Mesendoderm (in vitro differentiated cells): ENCODE results near the gene KLK14.
A peak's percentile ranks its signal among the peaks of the same experiment; 100 is the strongest.

Experiments
- DNase-seq: peaks from one replicate; pipeline ENCODE4 v3.0.0; 2013
- H2AK5ac ChIP-seq: 2 replicates; pipeline ENCODE4 v1.6.1; 2013; ENCODE audit warnings: low read length, inconsistent platforms
- H2BK120ac ChIP-seq: 2 replicates; pipeline ENCODE4 v1.6.1; 2013; ENCODE audit warnings: low read depth, mild to moderate bottlenecking, low read length, moderate library complexity, mixed read lengths
- H2BK15ac ChIP-seq: replicated peaks from 2 replicates; pipeline ENCODE4 v1.6.1; 2013; ENCODE audit warnings: low read depth, mild to moderate bottlenecking, moderate library complexity
- H2BK5ac ChIP-seq: 2 replicates; pipeline ENCODE4 v1.6.1; 2013; ENCODE audit warnings: low read length, inconsistent platforms
- H3K18ac ChIP-seq: 2 replicates; pipeline ENCODE4 v1.6.1; 2013; ENCODE audit warnings: mild to moderate bottlenecking, low read length, mixed read lengths
- H3K23ac ChIP-seq: one replicate; pipeline ENCODE4 v1.6.1; 2013; ENCODE audit warnings: low read length
- H3K27ac ChIP-seq: 2 replicates; pipeline ENCODE4 v1.5.1; 2013; ENCODE audit warnings: low read depth, mild to moderate bottlenecking, inconsistent platforms, low read length, moderate library complexity
- H3K27me3 ChIP-seq: 2 replicates; pipeline ENCODE4 v1.6.1; 2013; ENCODE audit warnings: low read length, control low read depth, mild to moderate bottlenecking, inconsistent platforms; ENCODE audit not compliant: insufficient read depth, poor library complexity
- H3K36me3 ChIP-seq: 2 replicates; pipeline ENCODE4 v1.6.1; 2013; ENCODE audit warnings: low read length, inconsistent platforms; ENCODE audit not compliant: control insufficient read depth, insufficient read depth
- H3K4ac ChIP-seq: one replicate; pipeline ENCODE4 v1.6.1; 2013; ENCODE audit warnings: low read depth, mild to moderate bottlenecking, low read length, moderate library complexity
- H3K4me1 ChIP-seq: 2 replicates; pipeline ENCODE4 v1.6.1; 2013; ENCODE audit warnings: low read depth, low read length, inconsistent platforms; ENCODE audit not compliant: control insufficient read depth
- H3K4me2 ChIP-seq: 2 replicates; pipeline ENCODE4 v1.6.1; 2013; ENCODE audit warnings: low read length
- H3K4me3 ChIP-seq: 2 replicates; pipeline ENCODE4 v1.5.1; 2013; ENCODE audit warnings: mild to moderate bottlenecking, low read length
- H3K56ac ChIP-seq: one replicate; pipeline ENCODE4 v1.6.1; 2013; ENCODE audit warnings: low read length
- H3K79me1 ChIP-seq: 2 replicates; pipeline ENCODE4 v1.6.1; 2013; ENCODE audit warnings: low read length, inconsistent platforms
- H3K79me2 ChIP-seq: 2 replicates; pipeline ENCODE4 v1.6.1; 2013; ENCODE audit warnings: mild to moderate bottlenecking, low read length; ENCODE audit not compliant: control insufficient read depth, insufficient read depth
- H3K9ac ChIP-seq: 2 replicates; pipeline ENCODE4 v1.6.1; 2013; ENCODE audit warnings: low read length, inconsistent platforms
- H4K5ac ChIP-seq: one replicate; pipeline ENCODE4 v1.6.1; 2013; ENCODE audit warnings: low read length
- H4K8ac ChIP-seq: one replicate; pipeline ENCODE4 v1.6.1; 2013; ENCODE audit warnings: low read depth, mild to moderate bottlenecking, control low read depth, low read length, moderate library complexity
- WGBS: extraction: QIAGEN DNeasy Blood & Tissue Kit; methylation state at CpG from one replicate; pipeline ENCODE4 v1.1.7; 2013; ENCODE audit warnings: low lambda C conversion rate, missing lambda C conversion rate; ENCODE audit not compliant: insufficient coverage; ENCODE audit errors: extremely low coverage; 5-methylcytosine and 5-hydroxymethylcytosine counted together

Gene KLK14

DNA sequence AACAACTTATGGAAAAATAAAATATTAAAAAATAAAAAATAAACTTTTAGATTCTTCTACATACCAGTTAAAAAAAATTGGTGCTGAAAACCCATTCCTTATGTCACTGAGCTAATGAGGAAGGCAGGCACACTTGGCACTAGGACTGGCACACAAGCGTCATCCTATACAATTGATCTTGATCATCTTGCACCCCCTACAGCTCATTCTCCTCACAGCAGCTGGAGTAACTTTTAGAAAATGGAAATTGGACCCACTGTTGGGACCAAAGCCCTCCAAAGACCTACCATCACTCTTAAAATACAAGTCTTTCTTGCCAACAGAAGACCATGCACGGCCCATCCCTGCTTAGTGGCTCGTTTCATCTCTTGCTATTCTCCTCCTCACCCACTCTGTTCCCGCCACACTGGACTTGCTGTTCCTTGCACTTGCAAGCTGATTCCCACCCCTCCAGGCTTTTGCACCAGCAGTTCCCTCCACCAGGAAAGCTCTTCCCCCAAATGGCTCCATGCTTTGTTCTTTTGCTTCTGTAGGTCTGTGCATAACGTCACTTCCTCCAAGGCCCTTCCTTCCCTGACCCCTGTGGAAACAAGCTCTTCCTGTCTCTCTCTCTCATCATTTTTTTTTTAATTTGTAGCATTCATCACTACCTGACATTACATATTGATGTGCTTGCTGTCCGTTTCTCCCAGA, 13.9 kb upstream of the KLK14 start:
- Histone ChIP-seq H3K18ac (no peak overlapping the region), H3K4me1 (no peaks in the 10 kb centered on the region), H3K79me1 (no peaks in the 10 kb centered on the region), H3K4me3 (no peak overlapping the region), H3K56ac (no peak overlapping the region), H2BK120ac (no peak overlapping the region), H2BK5ac (no peak overlapping the region), H2BK15ac (no peak overlapping the region), H4K8ac (no peak overlapping the region), H2AK5ac (no peak overlapping the region), H3K4ac (no peak overlapping the region), H3K27me3 (no peaks in the 10 kb centered on the region), H4K5ac (no peak overlapping the region), H3K4me2 (no peak overlapping the region), H3K23ac (no peak overlapping the region), H3K79me2 (no peaks in the 10 kb centered on the region), H3K27ac (no peak overlapping the region), H3K36me3 (no peaks in the 10 kb centered on the region), H3K9ac (no peak overlapping the region)
- WGBS: no CpG with 5 or more reads among the region's 6 CpGs
- DNase-seq: peak; percentile 19

DNA sequence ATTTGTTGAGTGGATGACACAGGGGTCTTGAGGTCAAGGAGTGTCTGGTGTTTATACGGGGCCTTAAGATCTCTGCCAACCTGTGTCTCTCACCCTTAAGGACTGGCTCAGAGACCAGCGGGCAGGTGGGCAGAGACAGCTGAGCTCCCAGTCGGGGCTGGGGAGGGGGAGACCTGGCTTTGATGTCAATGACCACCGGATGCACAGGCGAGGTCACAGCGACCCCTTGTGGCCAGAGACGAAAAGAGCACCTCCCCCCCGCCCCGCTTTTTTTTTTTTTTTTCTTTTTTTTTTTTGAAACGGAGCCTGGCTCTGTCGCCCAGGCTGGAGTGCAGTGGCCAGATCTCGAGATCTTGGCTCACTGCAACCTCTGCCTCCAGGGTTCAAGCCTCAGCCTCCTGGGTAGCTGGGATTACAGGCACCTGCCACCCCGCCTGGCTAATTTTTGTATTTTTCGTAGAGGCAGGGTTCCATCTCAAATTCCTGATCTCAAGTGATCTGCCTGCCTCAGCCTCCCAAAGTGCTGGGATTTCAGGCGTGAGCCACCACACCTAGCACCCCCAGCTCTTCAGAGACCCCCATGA, 12.1 kb upstream of the KLK14 start:
- Histone ChIP-seq H2BK5ac (no peak overlapping the region), H2AK5ac (no peak overlapping the region), H4K5ac (no peak overlapping the region), H3K36me3 (no peaks in the 10 kb centered on the region), H3K79me2 (no peaks in the 10 kb centered on the region), H3K27me3 (no peaks in the 10 kb centered on the region), H2BK15ac (no peak overlapping the region), H3K4ac (no peak overlapping the region), H3K79me1 (no peaks in the 10 kb centered on the region), H3K4me2 (no peak overlapping the region), H2BK120ac (no peak overlapping the region), H4K8ac (no peak overlapping the region), H3K23ac (no peak overlapping the region), H3K27ac (no peak overlapping the region), H3K4me1 (no peaks in the 10 kb centered on the region), H3K18ac (no peak overlapping the region), H3K4me3 (no peak overlapping the region), H3K56ac (no peak overlapping the region), H3K9ac (no peak overlapping the region)
- peak; percentile 60 for DNase-seq
- WGBS: no CpG with 5 or more reads among the region's 15 CpGs

DNA sequence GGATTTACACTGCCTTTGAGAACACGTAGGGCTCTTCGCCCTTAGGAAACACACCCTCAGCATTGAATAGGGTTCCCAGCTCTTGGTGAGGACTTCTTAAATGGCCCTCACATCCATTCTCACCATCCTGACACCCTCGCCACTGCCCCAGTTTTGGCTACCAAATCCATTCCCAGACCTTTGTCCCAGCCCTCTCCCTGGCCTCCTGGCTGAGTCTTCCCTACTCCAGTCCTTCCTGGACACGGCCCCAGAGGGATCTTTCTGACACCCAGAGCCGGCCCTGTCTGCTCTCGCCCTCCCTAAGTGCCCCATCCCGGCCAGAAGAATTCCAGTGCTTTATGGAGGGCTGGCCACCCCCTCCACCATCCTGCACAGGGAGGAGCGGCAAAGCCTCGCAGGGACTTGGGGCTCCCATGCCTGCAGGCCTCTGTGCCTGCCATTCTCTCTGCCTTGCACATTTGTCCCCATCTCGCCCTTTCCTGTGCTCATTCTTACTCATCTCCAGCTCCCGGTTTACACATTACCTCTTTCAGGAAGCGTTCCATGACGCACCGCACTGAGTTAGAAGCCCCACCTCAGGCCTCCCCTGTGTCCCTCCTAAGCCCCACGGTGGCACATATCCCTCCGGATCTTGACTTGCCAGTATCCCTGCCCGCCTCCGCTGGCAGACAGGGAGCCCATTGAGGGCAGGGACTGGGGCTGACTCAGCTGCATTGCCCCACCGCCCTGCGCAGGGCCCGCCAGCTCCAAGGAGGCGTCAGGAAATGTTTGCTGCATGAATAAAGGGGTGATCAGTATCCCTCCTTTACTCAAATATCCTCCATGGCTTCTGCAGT, 11.0 kb upstream of the KLK14 start:
- no peak overlapping the region for H3K23ac ChIP-seq
- no peak overlapping the region for H4K5ac ChIP-seq
- no peaks in the 10 kb centered on the region for H3K4me1 ChIP-seq
- H3K18ac ChIP-seq: no peak overlapping the region
- H2BK15ac ChIP-seq: no peak overlapping the region
- H3K4ac ChIP-seq: no peak overlapping the region
- no peaks in the 10 kb centered on the region for H3K27me3 ChIP-seq
- no peak overlapping the region for H3K4me3 ChIP-seq
- H2BK120ac ChIP-seq: no peak overlapping the region
- no peak overlapping the region for H3K56ac ChIP-seq
- no peak overlapping the region for H3K9ac ChIP-seq
- no peak for DNase-seq
- H2AK5ac ChIP-seq: no peak overlapping the region
- H3K27ac ChIP-seq: no peak overlapping the region
- H2BK5ac ChIP-seq: no peak overlapping the region
- WGBS: no CpG with 5 or more reads among the region's 22 CpGs
- H4K8ac ChIP-seq: no peak overlapping the region
- no peaks in the 10 kb centered on the region for H3K79me1 ChIP-seq
- no peaks in the 10 kb centered on the region for H3K79me2 ChIP-seq
- no peak overlapping the region for H3K4me2 ChIP-seq
- no peaks in the 10 kb centered on the region for H3K36me3 ChIP-seq

DNA sequence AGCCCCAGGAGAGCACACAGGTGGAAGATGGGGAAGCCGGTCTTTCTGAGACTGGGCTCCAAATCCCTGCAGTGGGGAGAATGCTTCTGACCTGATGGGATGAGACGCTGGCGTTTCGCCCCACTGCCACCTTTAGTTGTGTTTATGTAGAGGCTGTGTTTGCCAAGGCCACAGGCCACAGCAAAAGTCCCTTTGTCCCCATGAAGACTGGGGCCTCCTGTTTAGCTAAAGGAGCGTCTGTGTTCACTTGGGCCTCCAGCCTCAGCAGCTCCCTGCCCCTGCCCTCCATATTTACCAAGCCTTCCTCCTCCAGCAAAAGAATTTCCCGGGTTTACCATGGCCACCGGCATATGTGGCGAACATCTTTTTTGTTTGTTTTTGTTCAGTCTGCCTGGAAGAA, 10.4 kb upstream of the KLK14 start:
- no peak overlapping the region for H4K5ac ChIP-seq
- H3K4me2 ChIP-seq: no peak overlapping the region
- no peak for DNase-seq
- H2AK5ac ChIP-seq: no peak overlapping the region
- H2BK5ac ChIP-seq: no peak overlapping the region
- no peaks in the 10 kb centered on the region for H3K27me3 ChIP-seq
- WGBS: no CpG with 5 or more reads among the region's 8 CpGs
- no peaks in the 10 kb centered on the region for H3K4me1 ChIP-seq
- no peak overlapping the region for H3K18ac ChIP-seq
- no peak overlapping the region for H3K9ac ChIP-seq
- no peak overlapping the region for H4K8ac ChIP-seq
- H3K79me2 ChIP-seq: no peaks in the 10 kb centered on the region
- no peak overlapping the region for H3K4me3 ChIP-seq
- no peak overlapping the region for H3K56ac ChIP-seq
- no peak overlapping the region for H3K23ac ChIP-seq
- H3K36me3 ChIP-seq: no peaks in the 10 kb centered on the region
- H3K27ac ChIP-seq: no peak overlapping the region
- H3K79me1 ChIP-seq: no peaks in the 10 kb centered on the region
- no peak overlapping the region for H2BK120ac ChIP-seq
- H2BK15ac ChIP-seq: no peak overlapping the region
- no peak overlapping the region for H3K4ac ChIP-seq

DNA sequence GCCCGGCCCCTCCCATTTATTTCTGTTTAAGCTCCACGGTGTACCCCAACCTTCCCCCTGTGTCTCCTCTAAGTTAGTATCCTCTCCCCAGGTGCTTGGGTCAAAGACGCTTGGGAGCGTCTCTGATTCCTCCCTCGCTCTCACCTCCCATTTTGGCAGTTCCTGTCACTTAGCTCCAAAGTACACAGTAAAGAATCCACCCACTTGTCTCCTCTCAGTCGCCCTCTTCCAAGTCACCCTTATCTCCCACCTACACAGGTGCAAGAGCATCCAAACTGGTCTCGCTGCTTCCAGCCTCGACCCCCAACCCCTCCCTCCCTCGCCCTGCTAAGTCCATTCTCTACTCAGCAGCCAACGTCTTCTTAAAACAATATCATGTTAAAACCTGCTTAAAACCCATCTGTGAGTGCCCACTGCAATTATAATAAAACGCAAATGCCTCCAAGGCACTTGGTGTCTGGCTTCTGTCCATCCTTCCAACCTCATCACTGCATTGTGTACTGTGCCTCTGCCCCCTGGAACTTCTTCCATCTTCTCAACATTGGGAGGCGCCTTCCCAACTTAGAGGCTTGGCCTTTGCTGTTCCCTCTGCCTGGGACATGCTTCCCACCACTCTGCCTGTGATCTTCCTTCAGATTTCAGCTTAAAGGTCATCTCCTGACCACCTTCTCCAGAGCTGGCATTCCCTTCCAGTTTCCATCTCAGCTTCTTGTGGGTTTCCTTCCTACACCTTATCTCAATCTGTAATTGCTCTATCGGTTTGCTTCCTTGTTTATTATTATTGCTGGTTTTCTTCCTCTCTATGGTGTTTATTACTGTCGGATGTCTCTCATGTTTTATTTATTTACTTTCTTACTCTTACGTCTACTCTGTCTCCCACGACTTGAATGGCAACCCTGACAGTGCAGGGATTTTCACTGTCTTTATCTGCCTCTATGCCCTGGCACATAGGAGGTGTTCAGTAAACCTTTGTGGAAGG, 9.5 kb upstream of the KLK14 start:
- no peaks in the 10 kb centered on the region for H3K79me2 ChIP-seq
- no peak overlapping the region for H3K27ac ChIP-seq
- H3K56ac ChIP-seq: no peak overlapping the region
- no peak overlapping the region for H2BK5ac ChIP-seq
- no peaks in the 10 kb centered on the region for H3K27me3 ChIP-seq
- WGBS: no CpG with 5 or more reads among the region's 16 CpGs
- H3K23ac ChIP-seq: no peak overlapping the region
- H3K4ac ChIP-seq: no peak overlapping the region
- H3K79me1 ChIP-seq: no peaks in the 10 kb centered on the region
- H2AK5ac ChIP-seq: no peak overlapping the region
- H3K36me3 ChIP-seq: no peaks in the 10 kb centered on the region
- no peak overlapping the region for H3K4me2 ChIP-seq
- no peak overlapping the region for H2BK120ac ChIP-seq
- H3K9ac ChIP-seq: no peak overlapping the region
- H2BK15ac ChIP-seq: no peak overlapping the region
- no peak overlapping the region for H3K18ac ChIP-seq
- no peaks in the 10 kb centered on the region for H3K4me1 ChIP-seq
- no peak overlapping the region for H3K4me3 ChIP-seq
- no peak for DNase-seq
- H4K5ac ChIP-seq: no peak overlapping the region
- H4K8ac ChIP-seq: no peak overlapping the region
